Stimulated activated CD4-positive, alpha-beta T cell treated with anti-CD3 and anti-CD28 coated beads, TNF-alpha, amount 100 ng/mL, for 4 hours (primary cell): ENCODE measurements around the gene DYDC2.
"Not testable (repeated sequence)": the region's sequence is repeated elsewhere in the genome, so short reads cannot be mapped to it uniquely, and the experiment has no call there.

Experiments
- DNase-seq, 3 experiments: peaks; one replicate each; pipeline ENCODE4 v3.0.0-alpha.2; 2020; ENCODE audit warnings: low read depth in 3 of 3

DYDC2 gene, protein sequence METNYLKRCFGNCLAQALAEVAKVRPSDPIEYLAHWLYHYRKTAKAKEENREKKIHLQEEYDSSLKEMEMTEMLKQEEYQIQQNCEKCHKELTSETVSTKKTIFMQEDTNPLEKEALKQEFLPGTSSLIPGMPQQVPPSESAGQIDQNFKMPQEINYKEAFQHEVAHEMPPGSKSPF

DNA sequence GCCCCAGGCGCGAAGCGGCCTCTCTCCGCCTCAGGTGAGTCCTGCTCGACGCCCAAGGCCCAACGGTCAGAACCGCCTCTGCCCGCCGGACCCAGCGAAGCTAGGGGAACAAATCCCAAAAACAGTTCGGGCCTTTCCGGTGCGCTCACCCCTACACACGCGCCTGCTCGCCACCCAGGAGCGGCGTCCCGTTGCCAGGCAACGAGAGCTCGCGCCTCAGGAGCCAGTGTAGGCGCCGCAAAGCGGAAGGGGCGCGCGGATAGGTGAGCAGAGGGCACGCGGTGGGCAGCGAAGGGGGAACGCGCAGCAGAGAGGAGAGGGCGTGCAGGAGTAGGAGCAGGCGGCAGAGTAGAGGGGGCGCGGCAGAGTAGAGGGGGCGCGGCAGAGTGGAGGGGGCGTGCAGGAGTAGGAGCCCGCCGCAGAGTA is at the start of gene DYDC2, which contains the start of gene DYDC1:
Gene DYDC2, plus strand, starts transcription at position 219 of the 426 bp plus-strand sequence. CDS start 5,663 bp downstream, outside the sequence.
Gene DYDC1, minus strand, starts transcription at position 193 of the 426 bp plus-strand sequence. CDS start 4,154 bp downstream, outside the sequence.
- no peak for DNase-seq

DNA sequence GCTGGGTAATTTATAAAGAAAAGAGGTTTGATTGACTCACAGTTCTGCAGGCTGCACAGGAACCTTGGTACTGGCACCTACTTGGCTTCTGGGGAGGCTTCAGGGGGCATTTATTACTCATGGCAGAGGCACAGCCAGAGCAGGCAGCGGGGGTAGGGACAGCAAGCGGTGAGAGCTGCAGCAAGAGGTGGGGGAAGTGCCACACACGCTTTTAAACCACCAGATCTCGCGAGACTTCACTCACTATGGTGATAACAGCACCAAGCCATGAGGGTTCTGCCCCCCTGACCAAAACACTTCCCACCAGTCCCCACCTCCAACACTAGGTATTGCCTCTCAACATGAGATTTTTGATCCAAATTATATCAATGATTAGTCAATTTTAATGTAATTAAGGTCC is 43.1 kb upstream of the DYDC2 start:
- DNase-seq: no peak

DNA sequence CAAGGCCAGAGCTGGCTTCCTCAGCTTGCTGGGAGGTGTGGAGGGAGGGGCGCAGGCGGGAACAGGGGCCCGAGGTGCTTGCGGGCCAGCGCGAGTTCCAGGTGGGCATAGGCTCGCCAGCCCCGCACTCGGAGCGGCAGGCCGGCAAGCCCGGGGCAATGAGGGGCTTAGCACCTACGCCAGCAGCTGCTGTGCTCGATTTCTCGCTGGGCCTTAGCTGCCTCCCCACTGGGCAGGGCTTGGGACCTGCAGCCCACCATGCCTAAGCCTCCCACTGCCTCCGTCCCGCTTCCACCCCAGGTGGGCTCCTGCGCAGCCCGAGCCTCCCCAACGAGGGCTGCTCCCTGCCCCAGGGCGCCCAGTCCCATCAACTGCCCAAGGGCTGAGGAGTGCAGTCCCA is 41.2 kb upstream of the DYDC2 start:
- no peak for DNase-seq

DNA sequence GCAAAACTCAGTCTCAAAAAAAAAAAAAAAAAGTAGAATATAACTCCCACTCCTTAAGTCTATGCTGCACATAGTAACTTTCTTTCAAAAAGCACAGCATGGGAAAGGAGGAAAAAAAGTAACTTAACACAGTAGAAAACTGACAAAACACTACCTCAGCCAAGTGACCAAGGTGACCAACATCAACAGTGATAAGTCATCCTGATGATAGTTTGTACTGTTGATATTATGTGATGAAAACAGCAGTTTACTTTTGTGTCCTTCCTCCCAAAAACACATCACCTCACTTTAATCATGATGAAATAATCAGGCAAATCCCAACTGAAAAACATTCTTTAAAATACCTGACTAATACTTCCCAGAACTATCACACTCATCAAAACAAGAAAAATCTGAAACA is 37.8 kb upstream of the DYDC2 start:
- DNase-seq: no peak

DNA sequence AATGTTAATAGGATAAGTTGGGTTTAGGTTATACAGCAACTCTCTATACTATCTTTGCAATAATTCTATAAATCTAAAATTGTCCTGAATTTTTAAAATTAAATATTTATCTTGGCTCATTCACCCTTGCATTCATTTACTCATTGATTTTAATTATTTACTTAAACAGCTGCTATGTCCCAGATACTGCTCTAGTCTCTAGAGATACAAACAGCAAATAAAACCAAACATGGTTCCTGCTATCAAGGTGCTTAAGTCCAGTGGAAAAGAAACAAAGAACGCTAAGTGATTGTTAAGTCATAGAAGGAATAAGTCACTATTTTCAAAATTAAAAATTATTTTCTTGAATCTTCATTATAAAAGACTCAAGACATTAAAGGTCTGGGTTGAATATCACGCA is 37.3 kb upstream of the DYDC2 start:
- no peak for DNase-seq

DNA sequence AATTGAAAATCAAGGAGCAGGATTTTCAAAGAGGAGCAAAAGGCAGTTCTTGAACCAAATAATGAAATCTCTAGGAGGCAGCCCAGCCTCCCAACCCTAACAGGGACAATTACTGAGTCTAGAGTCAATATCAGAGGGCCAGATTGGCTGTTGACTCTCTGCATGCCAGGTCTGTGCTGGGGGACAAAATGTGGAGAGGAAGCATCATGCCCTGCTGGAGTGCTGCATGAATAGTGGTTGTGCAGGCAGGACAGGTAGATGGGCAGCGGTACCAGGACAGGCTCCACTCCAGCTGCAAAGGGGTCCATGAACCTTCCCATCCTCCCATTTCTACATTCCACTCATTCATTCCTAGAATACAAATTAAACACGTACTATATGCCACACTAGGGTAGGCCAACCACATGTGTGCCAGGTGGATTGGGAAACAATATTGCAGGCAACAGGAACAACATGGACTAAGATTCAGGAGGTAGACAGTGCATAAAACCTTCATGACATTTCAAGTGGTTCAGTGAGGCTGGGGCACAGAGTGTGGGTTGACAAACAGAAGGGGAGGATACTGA is 36.8 kb upstream of the DYDC2 start:
- DNase-seq: no peak

DNA sequence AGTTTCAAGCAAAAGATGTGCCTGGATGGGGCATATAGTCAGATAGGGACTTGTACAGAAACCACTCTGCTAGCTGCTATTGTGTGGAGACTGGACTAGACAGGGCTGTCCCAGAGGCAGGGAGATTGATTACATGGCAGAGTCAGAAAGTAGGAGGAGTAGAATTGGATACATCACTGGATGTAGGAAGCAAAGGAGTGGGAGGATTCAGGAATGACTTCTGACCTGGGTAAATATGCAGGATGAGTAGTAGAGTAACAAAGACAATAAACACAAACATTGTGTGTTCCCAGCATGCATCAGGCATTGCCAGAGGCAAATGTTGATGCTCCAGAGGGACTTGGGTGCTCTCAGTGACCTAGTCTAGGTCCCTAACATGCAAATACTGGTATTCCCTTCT is 36.2 kb upstream of the DYDC2 start:
- DNase-seq: no peak

DNA sequence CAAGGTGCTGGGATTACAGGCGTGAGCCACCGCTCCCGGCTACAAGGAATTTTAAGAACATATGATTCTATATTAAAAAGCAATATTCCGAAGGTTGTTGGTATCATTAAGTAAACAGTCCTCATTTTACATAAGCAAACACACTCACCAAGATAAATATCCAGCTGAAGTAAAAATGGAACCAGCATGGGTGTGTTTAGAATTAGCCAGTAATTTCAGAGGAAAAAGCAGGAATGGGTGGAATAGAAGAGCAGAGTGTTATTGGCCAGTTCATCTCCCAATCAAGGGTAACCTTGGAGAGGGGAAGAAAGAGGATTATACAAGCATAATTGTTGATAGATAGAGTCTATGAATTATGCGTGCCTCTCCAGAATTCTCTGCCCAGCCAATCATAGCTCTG is 35.4 kb upstream of the DYDC2 start:
- DNase-seq: no peak

DNA sequence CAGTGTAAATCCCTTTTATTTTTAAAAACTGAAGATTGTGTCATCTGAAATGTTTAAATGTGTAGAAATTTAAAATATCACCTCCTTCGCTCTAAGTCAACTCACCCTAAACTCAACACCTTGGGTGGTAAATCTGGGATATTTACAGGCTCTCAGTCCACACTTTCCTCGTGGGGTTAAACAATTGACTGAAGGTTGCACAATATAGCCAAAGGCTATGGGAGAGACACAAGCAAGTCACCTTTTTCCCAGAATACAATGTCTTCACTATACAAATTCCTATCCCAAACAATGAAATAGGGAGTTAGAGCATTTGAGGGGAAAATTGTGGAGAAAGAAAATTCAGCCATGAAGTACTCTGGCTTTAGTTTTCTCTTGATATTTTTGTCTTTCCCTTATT is 34.4 kb upstream of the DYDC2 start:
- no peak for DNase-seq

DNA sequence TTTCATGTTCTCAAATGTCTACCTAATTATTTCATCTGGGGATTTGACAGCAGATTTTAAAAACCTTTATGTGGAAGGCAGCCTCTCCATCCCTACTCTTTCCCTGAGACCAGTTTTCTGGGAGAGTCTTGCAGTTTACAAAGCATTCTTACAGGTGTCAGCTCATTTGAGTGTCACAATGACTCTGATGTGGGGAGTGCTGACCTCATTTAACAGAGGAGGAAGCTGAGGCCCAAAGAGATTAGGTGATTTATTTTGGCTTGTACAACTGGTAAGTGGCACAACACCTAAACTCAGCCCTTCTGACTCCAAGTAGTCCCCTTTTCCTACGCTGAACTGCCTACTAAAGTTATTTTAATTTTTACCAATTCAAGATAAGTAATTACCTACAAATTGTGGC is 33.9 kb upstream of the DYDC2 start:
- DNase-seq: no peak

DNA sequence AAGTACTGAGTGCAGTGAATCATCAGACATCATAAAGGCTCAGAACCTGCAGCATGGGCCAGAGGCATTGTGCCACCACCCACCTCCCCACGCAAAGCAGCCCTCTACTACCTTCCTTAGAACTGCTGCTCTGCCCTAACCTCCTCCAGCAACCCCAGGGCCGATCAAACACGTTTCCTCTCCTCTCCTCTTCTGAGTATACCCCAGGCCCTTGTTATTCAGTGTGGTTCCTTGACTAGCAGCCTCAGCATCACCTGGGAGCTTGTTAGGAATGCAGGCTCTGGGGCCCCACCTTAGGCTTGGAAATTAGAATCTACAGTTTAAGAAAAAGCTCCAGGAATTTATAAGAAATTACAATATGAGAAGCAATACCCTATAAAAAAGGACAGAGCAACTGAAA is 33.3 kb upstream of the DYDC2 start:
- DNase-seq: no peak

DNA sequence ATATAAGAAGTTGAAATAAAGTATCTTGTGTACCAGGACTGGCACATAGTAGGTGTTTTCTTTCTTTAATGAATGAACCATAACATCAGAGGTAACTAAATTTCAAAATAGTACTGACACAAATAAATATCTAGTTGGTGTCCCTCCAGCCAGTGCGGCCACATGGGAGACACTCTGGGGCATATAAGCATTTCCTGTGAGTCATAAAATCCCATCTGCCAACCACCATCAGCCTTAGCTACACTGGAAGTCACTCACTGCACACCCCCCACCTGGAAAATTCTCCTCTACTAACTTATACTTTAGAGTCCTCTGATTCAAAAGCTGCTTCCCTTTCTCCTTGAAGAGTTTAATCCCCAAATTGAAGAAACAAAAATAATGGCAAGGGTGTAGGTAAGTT is 32.5 kb upstream of the DYDC2 start:
- no peak for DNase-seq

DNA sequence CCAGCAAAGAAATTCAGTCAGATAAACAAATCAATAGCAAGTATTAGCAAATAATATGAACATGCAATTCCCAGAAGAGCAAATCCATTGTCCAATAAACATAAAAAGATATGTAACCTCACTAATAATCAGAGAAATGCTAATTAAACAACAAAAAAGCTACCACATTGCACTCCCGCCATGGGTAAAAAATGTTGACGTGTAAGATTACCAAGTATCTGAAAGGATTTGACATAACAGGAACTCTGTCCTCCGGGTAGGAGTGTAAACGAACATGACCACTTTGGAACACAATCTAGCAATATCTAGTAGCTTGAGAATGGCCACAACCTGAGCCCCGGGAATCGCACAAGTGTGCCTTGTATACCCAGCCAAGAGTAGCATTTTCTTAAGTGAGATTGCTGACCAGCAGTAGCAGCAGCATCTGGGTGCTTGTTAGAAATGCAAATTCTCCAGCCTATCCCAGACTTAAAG is 31.7 kb upstream of the DYDC2 start:
- no peak for DNase-seq

DNA sequence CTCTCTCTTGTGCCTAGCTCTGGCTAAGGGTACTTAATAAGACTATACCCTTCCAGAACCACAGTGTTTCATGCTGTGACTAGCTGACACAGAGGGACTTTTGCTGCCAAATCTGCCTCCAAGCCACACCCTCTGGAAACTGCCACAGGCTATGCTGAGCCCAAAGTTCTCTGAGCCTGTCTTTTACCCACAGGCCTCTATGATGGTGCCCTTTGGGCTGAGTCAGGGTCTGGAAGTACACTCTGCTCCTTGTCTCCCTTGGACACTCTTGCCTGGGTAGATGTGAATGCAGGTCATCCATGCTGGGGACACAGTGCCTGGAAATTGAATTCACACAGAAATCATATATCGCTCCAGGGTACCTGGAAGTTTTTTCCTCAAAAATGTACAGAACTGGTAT is 22.6 kb upstream of the DYDC2 start:
- no peak for DNase-seq

DNA sequence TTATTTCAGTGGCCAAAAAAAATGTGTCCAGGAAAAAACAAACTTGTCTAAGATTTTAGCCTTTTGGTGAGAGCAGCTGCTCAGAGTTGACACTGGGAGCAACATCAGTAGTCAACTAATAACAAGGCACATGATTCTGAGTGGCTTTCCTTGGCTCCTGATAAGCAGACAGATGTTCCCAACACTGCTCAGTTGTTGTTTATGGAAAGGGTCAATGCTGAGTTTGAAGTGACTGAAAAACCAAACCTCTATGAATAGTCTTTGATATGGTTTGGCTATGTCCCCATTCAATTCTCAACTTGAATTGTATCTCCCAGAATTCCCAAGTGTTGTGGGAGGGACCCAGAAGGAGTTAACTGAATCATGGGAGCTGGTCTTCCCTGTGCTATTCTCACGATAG is 12.3 kb upstream of the DYDC2 start:
- no peak for DNase-seq

DNA sequence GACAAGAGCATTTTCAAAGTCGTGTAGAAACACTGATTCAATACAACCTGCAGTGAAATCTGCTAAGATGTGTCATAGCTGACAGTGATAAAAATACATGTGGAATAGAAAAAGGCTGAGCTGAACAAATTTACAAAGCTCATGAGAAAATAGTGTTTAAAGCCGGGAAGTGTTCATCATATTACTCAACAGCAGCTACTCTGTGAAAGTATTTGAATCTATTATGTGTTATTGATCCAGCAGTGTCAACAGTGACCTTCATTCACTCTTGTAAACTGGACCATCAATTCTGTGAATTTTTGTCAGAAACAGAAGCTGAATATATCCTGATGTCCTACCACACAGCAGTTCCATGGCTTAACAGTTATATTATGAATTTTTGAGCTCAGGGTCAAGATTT is 11.7 kb upstream of the DYDC2 start:
- DNase-seq: no peak

DNA sequence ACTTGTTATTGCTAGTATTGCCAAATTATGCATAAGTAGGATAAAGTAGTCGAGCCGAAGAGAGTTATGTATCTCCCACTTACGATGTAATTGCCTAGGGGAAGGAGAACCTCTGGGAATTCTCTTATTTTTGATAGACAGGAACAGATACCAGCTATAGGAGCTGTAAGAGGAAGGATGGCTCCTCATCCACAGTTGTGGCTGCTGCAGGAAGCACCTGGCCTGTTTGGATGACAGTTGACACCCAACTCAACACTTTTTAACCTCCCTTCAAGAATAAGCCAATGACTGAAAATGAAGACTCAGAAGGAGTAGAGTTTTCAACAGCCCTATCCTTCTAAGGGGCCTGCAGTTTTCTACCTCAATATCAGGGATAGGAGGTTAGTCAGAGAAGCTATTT is 6.3 kb upstream of the DYDC2 start:
- DNase-seq: no peak

DNA sequence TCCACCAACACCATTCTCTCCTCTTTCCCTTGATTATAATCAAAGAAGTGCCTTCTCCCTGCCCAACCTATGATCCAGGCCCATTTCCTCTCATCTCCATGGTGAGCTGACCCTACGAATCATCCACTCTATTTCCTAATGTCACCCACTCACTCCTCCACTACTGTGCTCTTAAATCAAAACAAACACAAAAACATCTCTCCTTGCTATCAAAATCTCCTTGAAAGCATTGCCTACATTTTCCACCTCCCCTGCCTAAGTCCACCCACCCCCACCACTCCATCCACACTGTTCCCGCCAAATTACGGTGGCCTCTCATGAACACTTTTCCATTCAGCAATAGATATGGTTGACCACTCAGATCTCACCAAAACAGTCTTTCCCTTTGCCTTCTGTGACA is 5.4 kb upstream of the DYDC2 start:
- no peak for DNase-seq

DNA sequence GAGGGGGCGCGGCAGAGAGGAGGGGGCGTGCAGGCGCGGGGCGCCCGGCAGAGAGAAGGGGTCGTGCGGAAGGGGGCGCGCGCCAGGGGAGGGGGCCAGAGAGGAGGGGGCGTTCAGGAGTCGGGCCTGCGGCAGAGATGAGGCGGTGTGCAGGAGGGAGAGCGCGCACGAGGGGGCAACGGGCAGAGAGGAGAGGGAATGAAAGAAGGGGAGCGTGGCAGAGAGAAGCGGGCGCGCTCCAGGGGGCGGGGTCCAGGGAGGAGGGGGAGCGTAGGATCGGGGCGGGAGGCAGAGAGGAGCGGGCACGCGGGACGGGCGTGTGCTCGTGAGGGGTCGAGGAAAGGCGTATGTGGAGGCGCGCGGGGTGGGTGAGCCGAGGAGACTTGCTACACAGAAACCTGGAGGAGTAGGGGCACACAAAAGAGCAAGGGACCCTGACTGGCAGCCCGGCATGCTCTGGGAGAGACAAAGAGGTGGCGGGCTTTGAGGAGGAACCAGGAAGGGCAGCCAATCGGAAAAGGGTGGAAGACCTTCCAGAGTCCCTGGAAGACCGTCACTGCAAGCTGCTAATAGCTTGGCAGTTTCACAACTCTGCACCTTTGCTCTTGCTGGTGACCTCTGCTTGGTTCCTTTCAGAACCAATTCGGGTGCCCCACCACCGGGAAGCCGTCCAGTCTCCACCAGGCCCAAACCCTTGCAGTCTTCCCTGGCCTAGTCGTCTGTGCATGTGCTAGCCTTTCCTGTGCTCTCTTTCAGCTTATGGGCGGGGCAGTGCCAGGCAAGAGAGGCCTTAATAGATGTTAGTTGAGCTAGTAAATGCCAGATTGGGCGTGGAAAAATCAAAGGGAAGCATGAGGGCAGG is 639 bp downstream of the DYDC2 start:
- DNase-seq: no peak

DNA sequence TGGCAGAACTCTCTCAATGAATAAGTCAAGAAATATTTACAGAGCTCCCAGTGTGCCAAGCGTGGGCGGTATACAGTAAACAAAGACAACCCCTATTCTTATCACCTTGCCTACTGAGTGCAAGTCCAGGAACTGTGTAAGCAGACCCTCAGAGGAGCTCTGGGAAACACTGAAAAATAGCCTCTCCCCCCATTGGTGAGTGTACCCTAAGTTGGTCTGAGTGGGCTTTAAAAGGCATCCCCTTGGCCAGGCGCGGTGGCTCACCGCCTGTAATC is 1.2 kb downstream of the DYDC2 start:
- DNase-seq: no peak

DNA sequence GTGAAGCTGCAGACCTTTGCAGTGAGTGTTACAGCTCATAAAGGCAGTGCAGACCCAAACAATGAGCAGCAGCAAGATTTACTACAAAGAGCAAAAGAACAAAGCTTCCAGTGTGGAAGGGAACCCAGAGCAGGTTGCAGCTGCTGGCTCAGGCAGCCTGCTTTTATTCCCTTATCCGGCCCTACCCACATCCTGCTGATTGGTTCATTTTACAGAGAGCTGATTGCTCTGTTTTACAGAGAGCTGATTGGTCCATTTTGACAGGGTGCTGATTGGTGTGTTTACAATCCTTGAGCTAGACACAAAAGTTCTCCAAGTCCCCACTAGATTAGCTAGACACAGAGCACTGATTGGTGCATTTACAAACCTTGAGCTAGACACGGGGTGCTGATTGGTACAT is 2.3 kb downstream of the DYDC2 start:
- DNase-seq: not testable (repeated sequence)

DNA sequence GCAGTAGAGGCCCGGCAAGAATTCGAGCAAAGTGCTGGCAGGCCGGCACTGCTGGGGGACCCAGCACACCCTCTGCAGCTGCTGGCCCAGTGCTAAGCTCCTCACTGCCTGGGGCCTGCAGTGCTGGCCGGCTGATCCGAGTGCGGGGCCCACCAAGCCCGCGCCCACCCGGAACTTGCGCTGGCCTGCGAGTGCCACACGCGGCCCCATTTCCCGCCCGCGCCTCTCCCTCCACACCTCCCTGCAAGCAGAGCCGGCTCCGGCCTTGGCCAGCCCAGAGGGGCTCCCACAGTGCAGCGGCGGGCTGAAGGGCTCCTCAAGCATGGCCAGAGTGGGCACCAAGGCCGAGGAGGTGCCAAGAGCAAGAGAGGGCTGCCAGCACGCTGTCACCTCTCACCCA is 3.1 kb downstream of the DYDC2 start:
- DNase-seq: no peak

DNA sequence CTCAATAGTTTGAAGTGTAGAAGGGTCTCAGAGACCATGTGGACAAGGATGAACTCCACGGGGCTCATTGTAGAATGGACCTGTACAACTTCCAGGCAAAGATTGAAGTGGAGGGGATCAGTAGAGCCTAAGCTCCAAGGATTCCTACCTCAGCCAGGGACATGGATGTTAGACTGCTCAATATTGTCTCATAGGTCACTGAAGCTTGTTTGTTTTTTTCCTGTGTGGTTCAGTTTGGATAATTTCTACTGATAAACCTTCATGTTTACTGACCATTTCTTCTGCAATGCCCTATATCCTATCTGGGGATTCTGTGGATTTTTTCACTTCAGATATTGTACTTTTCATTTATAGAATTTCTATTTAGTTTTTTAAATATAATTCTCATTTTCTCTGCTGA is 8.9 kb downstream of the DYDC2 start:
- DNase-seq: no peak
